Stimulated activated CD8-positive, alpha-beta memory T cell treated with anti-CD3 and anti-CD28 coated beads, Interleukin-7, amount 100 ng/mL, for 48 hours (primary cell): Measurements from ENCODE around the gene ITIH5.
"Not testable (repeated sequence)": the region's sequence is repeated elsewhere in the genome, so short reads cannot be mapped to it uniquely, and the experiment has no call there.

Experiments used
- DNase-seq, 2 donors: peaks; one replicate each; pipeline ENCODE4 v3.0.0-alpha.2; 2020; ENCODE audit warnings: low read depth in 1 of 2; ENCODE audit errors: extremely low read depth in 1 of 2

The ITIH5 gene

GRCh38 chr10:7666253-7667023, at the start of gene ITIH5:
Gene ITIH5, minus strand, starts transcription at chr10:7666966. Its CDS starts 74 bp downstream, at chr10:7666892.
- no peak for DNase-seq

DNA sequence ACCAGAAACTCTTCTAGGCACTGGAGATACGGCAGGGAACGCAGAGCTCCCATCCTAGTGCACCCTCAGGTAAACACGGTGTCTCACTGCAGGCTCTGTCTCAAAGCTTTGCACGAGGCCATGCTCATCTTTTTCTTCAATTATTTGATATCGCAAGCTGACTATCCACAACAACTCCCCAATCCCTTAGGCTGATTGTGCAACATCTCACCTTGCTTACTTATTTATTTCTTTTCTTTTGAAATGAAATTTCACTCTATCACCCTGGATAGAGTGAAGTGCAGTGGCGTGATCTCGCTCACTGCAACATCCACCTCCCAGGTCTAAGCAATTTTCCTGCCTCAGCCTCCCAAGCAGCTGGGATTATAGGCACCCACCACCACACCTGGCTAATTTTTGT, 48.7 kb upstream of the ITIH5 start:
- DNase-seq: no peak

GRCh38 chr10:7711075-7711474, 44.3 kb upstream of the ITIH5 start:
- not testable (repeated sequence) for DNase-seq

DNA sequence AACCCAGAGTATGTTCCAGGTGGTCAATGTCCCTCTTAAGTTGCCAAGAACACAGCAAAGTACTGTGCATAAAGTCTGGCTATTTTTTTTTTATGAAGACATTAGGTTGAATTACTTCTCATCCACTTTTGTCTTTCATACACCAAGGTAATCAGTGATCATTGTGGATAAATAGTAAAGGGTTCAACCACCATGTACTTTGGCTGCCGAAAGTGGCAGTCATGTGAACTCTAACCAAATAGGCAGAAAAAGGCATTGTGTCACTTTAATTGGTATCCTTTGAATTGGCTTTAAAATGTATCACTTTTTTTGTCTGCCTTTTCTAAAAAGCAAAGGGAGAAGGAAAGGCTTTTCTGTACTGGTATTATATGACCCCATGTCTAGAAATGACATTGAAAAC, 43.7 kb upstream of the ITIH5 start:
- no peak for DNase-seq

GRCh38 chr10:7708832-7709231, 42.1 kb upstream of the ITIH5 start:
- no peak for DNase-seq

DNA sequence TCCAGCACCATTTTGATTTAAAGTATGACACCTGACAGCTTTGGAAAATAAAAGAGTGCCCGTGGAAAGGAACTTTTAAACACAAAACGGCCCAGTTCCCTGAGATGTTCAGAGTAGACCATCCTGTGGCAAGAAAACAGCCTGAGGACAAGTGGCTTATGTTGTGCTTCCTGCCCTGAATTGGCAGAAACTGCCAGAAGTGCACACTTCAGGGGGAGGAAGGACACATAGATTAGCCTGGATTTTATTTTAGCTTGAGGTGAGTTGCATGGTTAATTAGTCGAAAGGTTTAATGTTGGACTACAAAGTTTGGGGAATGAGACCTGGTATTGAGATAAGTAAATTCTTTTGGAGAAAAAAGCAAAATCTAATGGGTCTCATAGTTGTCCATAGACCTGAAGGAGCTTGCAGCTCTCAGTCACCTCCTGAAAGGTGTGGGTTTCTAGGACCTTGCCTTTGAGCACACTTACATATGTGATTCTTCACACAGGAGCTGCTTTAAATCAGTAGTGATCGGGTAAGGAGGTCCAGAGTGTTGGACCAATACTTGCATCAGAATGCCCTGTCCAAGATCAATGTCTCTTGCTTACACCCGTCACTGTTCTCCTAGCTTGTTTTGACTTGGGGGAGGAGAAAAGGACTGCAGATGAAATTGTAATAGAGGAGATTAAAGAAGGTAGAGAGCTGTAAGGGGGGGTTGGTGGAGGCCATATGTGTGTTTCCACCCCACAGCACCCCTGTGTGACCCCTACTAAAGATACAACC, 41.3 kb upstream of the ITIH5 start:
- no peak for DNase-seq

- no peak for DNase-seq
Measured at GRCh38 chr10:7707102-7707501, 40.3 kb upstream of the ITIH5 start.

DNA sequence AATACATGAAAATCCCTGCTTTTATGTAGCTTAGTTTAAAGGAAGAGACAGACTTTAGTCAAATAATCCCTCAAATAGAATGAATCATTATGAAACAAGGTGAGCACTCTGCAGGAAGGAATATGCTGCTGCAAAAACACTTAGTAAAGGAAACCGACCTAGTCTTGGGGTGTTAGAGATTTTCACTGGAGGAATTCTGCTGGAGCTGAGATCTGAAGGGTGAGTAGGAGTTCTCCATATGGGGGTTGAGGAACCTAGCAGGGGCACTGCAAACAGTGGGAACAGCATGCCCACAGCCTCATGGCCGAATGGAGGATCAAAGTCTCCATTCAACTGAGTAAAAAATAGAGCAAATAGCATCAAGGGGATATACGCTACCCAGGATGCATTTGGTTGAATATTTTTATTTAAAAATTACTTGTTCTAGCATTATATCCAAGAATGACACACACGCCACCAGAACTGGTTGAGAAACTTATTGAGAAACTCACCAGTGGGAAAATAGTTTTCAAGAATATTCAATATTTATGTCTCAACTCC, 39.8 kb upstream of the ITIH5 start:
- DNase-seq: no peak

- DNase-seq: no peak
Measured at GRCh38 chr10:7705341-7705740, 38.6 kb upstream of the ITIH5 start.

GRCh38 chr10:7704071-7705016, 37.6 kb upstream of the ITIH5 start:
- no peak for DNase-seq

DNA sequence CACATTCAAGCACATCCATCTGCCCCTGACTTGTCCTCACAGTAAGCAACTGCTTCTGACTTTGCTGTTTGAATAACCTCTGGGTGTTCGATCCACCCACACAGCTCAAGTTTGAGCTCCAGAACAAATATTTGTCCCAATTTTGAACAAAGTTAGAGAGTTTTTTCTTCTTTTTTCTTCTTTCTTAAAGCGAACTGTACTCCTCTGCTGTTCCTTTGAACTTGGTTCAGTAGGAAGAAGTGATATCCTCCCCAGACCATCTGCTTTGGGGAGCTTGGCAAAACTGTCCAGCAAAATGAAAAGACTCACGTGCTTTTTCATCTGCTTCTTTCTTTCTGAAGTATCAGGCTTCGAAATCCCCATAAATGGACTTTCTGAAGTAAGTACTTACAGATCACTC, 36.4 kb upstream of the ITIH5 start, which contains the start of gene ITIH2:
TSS of gene ITIH2 (plus strand) at position 177 of the 400 bp plus-strand sequence. CDS start at position 296, 119 bp downstream.
- DNase-seq: no peak

- DNase-seq: no peak
Measured at GRCh38 chr10:7702288-7702812, 35.6 kb upstream of the ITIH5 start.

GRCh38 chr10:7701158-7701742, 34.5 kb upstream of the ITIH5 start:
- DNase-seq: no peak

- DNase-seq: no peak
Measured at GRCh38 chr10:7700577-7701125, 33.9 kb upstream of the ITIH5 start.

DNA sequence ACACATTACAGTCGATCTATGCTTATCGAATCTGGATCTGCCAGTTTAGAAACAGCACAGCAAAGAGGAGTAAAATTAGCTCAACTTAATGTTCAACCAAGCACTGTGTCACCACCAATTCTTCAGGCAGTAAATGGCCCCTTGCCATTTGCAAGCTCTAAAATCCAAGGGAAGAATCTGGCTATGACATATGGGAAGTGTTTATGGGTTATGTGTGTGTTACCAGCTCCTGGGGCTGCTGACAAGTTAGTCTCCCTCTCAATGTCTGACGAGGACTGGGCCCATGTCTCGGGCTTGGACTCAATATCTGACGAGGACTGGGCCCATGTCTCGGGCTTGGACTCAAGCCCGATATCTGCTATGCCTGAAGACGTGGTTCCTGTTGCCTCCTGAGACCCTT, 30.7 kb upstream of the ITIH5 start:
- DNase-seq: no peak

- DNase-seq: no peak
Measured at GRCh38 chr10:7696545-7696944, 29.8 kb upstream of the ITIH5 start.

GRCh38 chr10:7693194-7693593, 26.4 kb upstream of the ITIH5 start:
- DNase-seq: not testable (repeated sequence)

DNA sequence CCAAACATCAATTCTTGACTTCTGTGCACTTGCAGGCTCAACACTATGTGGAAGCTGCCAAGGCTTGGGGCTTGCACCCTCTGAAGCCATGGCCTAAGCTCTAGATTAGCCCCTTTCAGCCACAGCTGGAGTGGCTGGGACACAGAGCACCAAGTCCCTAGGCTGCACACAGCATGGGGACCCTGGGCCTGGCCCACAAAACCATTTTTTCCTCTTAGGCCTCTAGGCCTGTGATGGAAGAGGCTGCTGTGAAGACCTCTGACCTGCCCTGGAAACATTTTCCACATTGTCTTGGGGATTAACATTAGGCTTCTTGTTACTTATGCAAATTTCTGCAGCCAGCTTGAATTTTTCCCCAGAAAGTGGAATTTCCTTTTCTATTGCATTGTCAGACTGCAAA, 25.6 kb upstream of the ITIH5 start:
- not testable (repeated sequence) for DNase-seq

- not testable (repeated sequence) for DNase-seq
Measured at GRCh38 chr10:7690885-7691597, 24.3 kb upstream of the ITIH5 start.
